ENCODE measurements around the gene ZFAND3. TPM values are rescaled to one million over a fixed set of nuclear protein-coding genes. Genes with fewer than 3 reads are reported as not detected.

Gene ZFAND3
- total and polyA plus RNA-seq, 2 of the 4 experiments (the other 2 are of a cell fraction): 10.9 to 26.7 TPM

- no peak overlapping the region for H2AK9ac ChIP-seq (replicated peaks; ENCODE audit: low read depth, low read length, poor library complexity)
- H3K9me1 ChIP-seq (ENCODE audit: insufficient read depth, low read length): peaks cover 8% of the 10 kb centered on the region; the same call in 1 of the 2 replicates
- no peaks in the 10 kb centered on the region for H3K9me3 ChIP-seq (ENCODE audit: control insufficient read depth, insufficient read depth, low read length)
- H4K91ac ChIP-seq (ENCODE audit: insufficient read depth, low read depth, low read length): no peak overlapping the region
- no peak overlapping the region for H3K4me3 ChIP-seq (ENCODE audit: insufficient read depth, low read depth, low read length)
- no peak overlapping the region for H3K4me2 ChIP-seq (ENCODE audit: low read depth, low read length)
- no peak for ATAC-seq (ENCODE audit: low read depth)
- no peaks in the 10 kb centered on the region for H4K20me1 ChIP-seq (ENCODE audit: insufficient read depth, low read length)
- H2BK120ac ChIP-seq (ENCODE audit: low read depth, low read length): no peak overlapping the region
- no peak overlapping the region for H2AFZ ChIP-seq (replicated peaks; ENCODE audit: low read length, poor library complexity)
- ChIA-PET POLR2A (ENCODE audit: unreplicated experiment) (no interaction called here), CTCF (no interaction called here)
- no peaks in the 10 kb centered on the region for H3K36me3 ChIP-seq (ENCODE audit: control insufficient read depth, insufficient read depth, low read length)
- H4K8ac ChIP-seq (ENCODE audit: low read depth in 2 of 2, low read length in 2 of 2): no peak overlapping the region
- no peak overlapping the region for H3K56ac ChIP-seq (ENCODE audit: extremely low read depth, insufficient read depth, low read length)
- H2BK20ac ChIP-seq (ENCODE audit: low read depth, low read length): no peak overlapping the region
- in situ Hi-C loops (cut with MboI; ENCODE audit: low sequenced_read_pairs): no loop called here
- intact Hi-C loops (cut with micrococcal nuclease): no loop called here
- dilution Hi-C loops (cut with HindIII; ENCODE audit: low sequenced_read_pairs, unreplicated experiment): no loop called here
- no peak overlapping the region for H4K5ac ChIP-seq (ENCODE audit: low read depth, low read length)
- H3K23ac ChIP-seq (ENCODE audit: low read depth, low read length): no peak overlapping the region
- no peak overlapping the region for H3K18ac ChIP-seq (ENCODE audit: low read depth, low read length)
- H2BK15ac ChIP-seq (ENCODE audit: low read depth, low read length): no peak overlapping the region
- no peak overlapping the region for H2AK5ac ChIP-seq (ENCODE audit: low read depth, low read length)
- DNase-seq: no peak
- H3K79me1 ChIP-seq (ENCODE audit: low read depth in 1 of 2, low read length in 2 of 2): no peaks in the 10 kb centered on the region
- H3K9ac ChIP-seq (ENCODE audit: low read depth, low read length): no peak overlapping the region
- no peak overlapping the region for H3K4ac ChIP-seq (ENCODE audit: low read depth, low read length)
- no peak for TF ChIP-seq MAFK (IDR thresholded peaks at IDR 0.05; ENCODE audit: low read depth, low read length)
- TF ChIP-seq, protein P1, sequence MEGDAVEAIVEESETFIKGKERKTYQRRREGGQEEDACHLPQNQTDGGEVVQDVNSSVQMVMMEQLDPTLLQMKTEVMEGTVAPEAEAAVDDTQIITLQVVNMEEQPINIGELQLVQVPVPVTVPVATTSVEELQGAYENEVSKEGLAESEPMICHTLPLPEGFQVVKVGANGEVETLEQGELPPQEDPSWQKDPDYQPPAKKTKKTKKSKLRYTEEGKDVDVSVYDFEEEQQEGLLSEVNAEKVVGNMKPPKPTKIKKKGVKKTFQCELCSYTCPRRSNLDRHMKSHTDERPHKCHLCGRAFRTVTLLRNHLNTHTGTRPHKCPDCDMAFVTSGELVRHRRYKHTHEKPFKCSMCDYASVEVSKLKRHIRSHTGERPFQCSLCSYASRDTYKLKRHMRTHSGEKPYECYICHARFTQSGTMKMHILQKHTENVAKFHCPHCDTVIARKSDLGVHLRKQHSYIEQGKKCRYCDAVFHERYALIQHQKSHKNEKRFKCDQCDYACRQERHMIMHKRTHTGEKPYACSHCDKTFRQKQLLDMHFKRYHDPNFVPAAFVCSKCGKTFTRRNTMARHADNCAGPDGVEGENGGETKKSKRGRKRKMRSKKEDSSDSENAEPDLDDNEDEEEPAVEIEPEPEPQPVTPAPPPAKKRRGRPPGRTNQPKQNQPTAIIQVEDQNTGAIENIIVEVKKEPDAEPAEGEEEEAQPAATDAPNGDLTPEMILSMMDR (conservative IDR thresholded peaks at IDR 0.05; ENCODE audit: low read depth, low read length): no peak
- no peak for TF ChIP-seq MAZ (IDR thresholded peaks at IDR 0.05; ENCODE audit: borderline replicate concordance, low read depth, low read length)
- TF ChIP-seq RCOR1 (IDR thresholded peaks at IDR 0.05; ENCODE audit: insufficient replicate concordance, low read length): no peak
- TF ChIP-seq RFX5 (IDR thresholded peaks at IDR 0.05; ENCODE audit: low read depth, low read length): no peak
- TF ChIP-seq FOS (IDR thresholded peaks at IDR 0.05; ENCODE audit: low read depth, low read length): no peak
- WGBS, 2 experiments (ENCODE audit: extremely low coverage in 2 of 2, insufficient read length in 1 of 2): no CpG with 5 or more reads among the region's 7 CpGs
- no TSS peak for BruUV-seq (replicated peaks)
- H3K27me3 ChIP-seq (ENCODE audit: control insufficient read depth, insufficient read depth, low read length): no peaks in the 10 kb centered on the region
- no peak overlapping the region for H3K14ac ChIP-seq (replicated peaks; ENCODE audit: low read depth, low read length)
- no peak overlapping the region for H3K27ac ChIP-seq (ENCODE audit: insufficient read depth, low read length)
- H2BK5ac ChIP-seq (ENCODE audit: low read depth, low read length, poor library complexity, severe bottlenecking): no peak overlapping the region
- H3K4me1 ChIP-seq (ENCODE audit: control insufficient read depth, insufficient read depth, low read length): no peaks in the 10 kb centered on the region
Measured at GRCh38 chr6:38193051-38193450, 373.5 kb downstream of the ZFAND3 start.

Measured in IMR-90 (cell line).